GM18907 (cell line): ENCODE data around the gene ABR.
"Not testable (repeated sequence)": the region's sequence is repeated elsewhere in the genome, so short reads cannot be mapped to it uniquely, and the experiment has no call there.

ENCODE experiments used
- ATAC-seq: cut with Tn5 transposase; IDR thresholded peaks from one replicate; pipeline ENCODE4 v1.9.1; 2021; ENCODE audit warnings: mild to moderate bottlenecking, moderate library complexity; ENCODE audit not compliant: unreplicated experiment

ABR gene

DNA sequence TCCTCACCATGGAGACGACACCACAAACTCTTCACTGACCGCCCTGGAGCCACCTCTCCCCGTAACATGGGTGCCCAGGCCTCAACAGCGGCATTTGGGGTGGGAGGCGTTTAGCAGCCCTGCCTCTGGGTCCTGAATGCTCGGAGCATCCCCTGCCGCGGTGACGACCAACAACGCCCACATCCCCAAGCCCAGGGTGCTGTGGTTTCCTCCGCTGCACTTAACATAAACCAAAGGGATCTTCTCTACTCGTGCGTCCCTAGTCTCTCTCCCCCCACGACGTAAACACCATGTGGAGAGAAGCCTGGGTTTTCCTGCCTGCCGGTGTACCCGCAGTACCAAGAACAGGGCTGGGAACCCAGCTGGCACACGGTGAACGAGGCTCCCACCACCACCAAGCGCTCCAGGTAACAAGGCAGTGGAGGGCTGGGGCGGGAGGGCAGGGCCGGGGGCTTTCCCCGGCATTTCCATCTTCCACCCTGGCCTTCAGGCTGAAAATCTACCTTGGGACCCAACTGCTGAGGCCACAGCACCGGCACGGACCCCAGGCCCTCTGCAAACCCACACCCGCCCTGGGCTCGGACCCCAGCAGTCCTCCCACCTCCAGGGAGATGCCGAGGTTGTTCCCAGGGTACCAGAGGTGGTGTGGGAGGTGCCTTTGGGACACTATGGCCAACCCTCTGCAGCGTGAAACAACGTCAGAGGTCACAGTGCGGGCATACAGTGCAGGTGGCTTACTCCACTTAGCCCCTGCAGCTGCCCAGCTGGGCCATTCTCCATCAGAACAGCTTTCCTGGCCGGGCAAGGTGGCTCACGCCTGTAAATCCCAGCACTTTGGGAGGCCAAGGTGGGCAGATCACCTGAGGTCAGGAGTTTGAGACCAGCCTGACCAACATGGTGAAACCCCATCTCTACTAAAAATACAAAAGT is 128.5 kb downstream of the ABR start:
- no peak for ATAC-seq

DNA sequence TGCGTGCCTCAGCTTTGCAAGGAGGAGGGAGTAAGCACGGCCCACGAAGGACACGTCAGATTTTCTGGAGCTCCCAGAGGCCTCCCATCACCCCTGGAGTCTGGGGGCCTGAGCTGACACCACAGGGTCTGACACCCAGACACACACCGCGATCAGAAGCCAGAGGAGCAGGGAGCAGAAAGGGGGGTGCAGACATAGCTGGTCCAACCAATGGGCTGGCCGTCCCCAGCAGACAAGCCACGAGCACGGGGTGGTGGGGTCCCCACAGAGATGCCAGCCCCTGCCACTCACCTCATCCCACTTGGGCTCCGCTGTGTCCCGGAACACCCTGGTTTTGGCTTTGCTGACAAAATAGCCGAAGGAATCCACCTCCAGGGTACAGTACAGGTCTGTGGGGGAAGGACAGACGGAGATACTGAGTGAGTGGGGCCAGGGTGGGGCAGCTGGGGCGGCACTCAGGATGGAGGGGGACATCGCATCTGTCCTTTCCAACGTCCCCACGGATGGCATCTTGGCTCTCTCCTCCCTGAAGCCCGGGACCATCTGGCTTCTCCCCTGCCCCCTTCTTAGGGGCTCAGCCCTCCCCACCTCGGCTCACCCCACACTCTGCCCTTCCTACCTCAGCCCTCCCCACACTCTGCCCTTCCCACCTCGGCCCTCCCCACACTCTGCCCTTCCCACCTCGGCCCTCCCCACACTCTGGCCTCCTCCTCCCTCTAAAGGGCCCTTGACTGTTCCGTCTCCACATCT is 129.4 kb downstream of the ABR start:
- ATAC-seq = no peak

DNA sequence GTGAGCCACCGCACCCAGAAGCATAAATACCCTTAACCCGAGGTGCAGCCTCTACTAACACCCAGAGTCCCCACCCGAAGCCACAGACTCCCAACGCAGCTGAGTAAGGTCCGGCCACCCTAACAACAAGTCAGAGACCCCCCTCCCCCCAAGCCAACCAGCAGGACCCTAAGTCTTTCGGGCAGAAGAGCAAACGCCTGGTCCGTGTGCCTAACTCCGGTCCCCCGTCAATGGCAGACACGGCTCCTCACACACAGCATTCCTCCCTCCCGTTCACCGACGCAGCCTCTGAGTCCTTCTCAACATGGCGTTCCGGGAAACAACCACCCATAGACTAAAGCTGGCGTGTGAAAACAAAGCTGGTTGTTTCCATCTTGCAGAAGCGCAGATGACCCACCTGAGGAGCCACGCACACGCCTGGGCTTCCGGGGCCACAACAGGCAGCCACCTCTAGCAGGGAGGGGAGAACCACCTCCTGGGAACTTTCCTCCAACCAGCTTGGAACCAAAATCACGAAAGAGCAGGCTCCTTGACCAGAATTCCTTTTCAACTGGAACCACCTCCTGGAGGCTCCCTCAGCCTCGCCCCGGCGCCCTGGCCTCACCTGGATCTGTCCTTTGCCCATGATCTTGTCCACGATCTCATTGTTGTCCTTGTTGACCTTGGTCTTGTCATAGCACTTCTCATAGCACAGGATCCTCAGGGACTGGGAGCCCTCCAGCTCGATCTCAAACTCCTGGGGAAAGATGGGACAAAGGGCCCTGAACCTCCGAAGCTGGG is 130.1 kb downstream of the ABR start:
- ATAC-seq = no peak

DNA sequence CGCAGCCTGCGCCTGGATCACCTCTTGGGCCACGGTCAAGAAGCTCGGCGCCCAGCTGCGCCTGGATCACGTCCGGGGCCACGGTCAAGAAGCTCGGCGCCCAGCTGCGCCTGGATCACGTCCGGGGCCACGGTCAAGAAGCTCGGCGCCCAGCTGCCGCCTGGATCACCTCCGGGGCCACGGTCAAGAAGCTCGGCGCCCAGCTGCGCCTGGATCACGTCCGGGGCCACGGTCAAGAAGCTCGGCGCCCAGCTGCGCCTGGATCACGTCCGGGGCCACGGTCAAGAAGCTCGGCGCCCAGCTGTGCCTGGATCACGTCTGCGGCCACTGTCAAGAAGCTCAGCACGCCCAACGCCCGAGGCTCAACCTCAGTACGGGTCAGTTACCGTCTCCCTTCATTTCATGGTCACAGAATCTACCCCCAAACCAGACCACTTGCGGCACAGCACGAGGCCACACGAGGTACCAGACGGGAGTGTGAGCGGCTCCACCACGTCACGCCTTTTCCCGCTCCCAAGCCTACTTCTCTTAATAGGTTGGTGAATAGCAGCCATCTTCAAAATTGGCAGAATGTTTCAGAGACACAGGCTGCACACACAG is 131.2 kb downstream of the ABR start:
- ATAC-seq = not testable (repeated sequence)

DNA sequence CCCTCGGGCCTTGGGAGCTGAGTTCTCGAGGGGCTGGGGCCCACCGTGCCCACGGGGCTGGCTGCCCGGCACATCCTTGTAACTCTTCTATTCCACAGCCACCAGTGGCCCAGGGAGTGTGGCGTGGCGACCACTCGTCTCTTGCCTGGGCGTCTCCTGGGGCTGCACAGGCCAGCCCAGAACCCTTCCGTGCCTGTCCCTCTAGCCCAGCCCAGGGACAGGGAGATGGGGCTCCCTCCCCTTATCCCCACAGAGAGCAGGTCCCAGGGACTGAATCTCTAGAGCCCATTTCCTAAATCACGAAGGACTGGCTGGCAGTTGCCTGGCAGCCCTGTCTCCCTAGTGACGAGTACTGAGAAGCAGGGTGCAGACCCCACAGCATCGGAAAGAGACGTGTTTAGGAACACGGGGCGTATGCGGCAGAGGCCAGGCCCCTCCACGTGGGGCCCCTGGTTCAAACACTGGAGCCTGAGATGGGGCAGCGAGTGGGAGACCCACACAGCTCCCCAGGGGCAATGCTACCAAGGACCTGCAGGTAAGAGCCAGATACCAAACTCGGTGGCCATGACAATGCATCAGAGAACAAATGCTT is 131.8 kb downstream of the ABR start:
- ATAC-seq = no peak

DNA sequence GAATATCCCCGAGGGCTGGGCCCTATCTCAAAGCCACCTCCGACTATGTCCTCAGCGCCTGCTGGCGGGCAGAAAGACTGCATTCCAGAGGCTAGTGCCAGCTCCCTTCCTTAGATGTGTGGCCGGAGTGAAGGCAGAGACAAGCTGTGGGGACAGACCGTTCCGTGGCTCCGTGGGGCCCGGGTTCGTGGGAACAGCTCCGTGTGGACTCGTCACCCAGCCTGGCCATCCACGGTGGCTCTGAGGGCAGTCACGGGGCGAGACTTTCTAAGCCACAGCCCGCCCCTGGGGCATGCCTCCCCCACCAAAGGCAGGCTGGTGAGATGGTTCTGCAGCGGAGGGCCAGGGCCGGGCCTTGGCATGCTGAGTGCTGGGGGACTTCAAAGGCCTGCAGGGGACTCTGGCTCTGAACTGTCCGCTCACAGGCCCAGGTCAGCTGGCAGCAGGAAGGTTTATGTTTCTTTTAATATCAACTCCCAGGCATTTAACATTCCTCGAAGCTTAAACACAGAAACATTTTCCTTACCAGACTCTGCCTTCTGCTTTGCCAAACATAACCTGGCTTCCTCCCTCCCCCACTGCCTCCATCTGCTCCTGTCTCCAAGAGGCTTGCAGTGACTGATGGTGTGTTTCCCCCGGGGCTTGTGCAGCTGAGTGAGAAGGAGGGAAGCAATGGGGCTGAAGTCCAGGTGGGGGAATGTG is 132.5 kb downstream of the ABR start:
- no peak for ATAC-seq

DNA sequence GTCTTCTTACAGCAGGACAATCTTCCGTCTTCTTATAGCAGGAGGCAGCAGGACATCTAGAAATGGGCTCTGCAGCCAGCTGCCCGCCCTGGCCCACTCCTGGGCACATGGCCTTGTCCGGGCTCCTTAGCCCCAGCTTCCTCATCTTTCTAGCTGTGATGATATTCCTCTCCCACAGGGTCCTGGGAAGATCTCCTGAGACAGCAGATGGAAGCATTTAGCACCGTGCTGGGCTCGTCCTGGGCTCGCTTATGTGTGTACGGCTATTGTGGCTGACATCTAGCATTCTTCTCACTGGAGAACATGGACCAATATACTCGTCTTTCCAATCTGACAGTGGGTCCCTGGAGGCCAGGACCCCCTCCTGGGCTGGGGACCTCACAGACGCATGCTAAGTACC is 134.3 kb downstream of the ABR start:
- no peak for ATAC-seq

DNA sequence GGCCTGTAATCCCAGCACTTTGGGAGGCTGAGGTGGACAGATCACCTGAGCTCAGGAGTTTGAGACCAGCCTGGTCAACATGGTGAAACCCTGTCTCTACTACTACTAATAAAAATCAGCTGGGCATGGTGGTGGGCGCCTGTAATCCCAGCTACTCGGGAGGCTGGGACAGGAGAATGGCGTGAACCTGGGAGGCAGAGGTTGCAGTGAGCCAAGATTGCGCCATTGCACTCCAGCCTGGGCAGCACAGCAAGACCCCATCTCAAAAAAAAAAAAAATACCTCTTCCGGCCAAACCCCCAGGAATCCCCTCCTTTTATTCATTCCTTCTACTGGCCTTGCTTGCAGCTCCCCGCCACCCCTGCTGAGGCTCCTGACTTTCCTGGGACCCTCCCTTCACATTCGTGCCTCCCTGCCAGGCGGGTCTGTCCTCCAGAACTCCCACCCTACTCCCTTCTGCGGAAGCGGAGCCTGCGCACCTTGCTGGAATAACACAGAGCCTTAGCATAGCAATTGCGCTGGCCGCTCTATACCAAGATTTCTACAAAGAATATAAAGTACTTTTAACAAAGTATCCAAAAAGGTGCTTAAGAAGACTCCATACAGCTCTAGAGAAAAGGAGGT is 135.3 kb downstream of the ABR start:
- ATAC-seq = not testable (repeated sequence)

DNA sequence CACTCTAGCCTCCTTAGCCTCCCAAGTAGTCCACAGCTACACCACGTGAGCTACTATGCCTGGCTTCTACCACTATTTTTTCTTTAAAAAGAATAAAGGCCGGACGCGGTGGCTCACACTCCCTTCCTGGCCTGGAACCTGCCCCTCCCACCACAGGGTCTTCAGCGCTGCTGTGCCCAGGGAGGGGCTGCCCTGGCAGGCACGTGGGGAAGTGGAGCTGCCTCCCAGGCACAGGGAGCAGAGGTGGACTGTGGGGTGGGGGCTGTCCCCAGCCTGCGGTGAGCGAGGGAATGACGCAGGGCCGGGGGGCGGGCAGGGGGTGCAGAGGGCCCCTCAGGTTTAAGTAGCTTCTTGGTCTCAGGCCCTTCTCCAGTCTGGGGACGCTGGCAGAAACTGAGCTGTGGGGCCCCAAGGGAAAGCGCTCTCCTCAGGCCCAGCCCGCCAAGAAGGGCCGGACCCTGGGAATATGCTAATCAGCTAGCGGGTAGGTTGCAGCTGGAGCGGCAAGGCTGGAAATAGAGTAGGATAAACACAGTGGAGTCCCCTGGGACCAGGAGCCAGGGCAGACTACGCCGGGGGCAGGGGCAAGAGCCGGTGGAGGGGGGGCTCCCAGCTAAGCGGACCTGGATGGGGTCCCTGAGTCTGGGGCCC is 136.1 kb downstream of the ABR start:
- ATAC-seq = no peak

DNA sequence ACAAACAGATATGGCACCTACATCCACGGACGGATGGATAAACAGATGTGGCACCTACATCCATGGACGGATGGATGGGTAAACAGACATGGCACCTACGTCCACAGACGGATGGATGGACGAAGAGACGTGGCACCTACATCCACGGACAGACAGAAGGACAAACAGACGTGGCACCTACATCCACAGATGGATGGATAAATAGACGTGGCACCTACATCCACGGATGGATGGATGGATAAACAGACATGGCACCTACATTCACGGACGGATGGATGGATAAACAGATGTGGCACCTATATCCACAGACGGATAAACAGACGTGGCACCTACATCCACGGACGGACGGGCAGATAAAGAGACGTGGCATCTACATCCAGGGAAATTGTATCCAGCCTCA is 137.3 kb downstream of the ABR start:
- ATAC-seq = no peak

DNA sequence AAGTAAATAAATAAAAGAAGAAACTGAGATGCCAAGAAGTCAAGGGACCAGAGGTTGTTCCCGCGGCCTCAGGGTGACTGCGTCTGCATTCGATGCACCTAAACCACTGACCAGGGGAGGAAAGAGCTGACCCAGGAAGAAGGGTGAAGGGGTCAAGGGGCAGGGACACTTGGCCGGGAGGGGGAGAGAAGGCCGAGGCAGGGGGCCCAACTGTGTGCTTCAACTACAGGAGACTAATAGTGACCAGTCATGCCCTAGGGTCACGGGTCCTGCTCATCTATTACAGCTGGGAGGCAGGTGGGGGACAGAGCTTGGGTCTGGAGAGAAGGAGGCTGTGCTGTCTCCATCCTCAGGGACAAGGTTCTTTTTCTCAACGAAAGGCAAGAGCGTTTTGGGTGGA is 138.0 kb downstream of the ABR start:
- no peak for ATAC-seq

DNA sequence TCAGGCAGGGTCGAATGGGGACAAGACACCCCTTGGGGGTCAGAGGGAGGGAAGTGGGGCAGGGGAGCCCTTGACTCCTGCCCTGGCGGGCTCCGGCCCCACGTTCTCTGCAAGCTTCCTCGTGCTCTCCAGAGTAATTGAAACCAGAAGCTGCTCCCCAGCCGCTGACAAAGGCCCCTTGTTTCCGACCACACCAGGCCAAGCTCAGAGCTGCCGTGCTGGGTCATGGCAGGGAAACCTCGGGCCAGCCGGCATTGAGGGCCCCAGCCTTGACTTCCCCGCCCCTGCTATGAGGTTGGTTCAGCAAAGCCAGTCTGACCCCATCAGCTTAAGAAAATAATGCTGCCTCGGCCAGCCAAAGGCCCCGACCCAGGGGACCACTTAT is 139.6 kb downstream of the ABR start:
- ATAC-seq = no peak

DNA sequence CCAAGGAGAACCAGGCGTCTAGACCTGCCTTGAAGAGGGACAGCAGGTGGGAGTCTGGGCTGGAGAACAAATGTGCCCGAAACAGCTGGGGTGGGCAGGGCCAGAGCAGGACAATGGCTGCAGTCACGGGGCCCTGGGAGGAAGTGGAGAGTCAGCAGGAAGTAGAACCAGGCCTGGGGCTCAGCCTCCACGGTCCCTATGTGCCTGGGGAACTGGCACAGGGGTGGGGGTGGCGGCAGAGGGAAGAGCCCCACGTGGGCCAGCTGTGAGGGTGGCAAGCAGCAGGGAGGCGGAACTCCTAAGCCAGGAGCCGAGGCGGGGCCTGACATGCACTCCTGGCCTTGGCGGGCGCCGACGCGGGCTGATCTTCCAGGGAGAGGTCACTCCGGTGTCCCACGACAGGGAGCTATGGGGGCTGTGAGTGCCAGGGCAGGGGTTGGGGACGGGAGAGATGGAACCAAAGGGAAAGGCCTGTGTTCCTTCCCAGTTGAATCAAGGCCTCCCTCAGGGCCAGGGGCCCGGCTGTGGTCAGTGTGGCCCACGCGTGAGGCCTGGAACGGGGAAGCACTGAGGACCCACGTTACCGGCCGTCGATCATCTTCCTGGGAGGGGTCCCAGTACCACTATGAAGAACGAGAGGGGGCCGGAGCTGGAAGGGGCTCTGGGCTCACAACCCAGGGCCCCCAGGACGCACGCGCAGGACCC is 140.1 kb downstream of the ABR start:
- ATAC-seq = no peak

DNA sequence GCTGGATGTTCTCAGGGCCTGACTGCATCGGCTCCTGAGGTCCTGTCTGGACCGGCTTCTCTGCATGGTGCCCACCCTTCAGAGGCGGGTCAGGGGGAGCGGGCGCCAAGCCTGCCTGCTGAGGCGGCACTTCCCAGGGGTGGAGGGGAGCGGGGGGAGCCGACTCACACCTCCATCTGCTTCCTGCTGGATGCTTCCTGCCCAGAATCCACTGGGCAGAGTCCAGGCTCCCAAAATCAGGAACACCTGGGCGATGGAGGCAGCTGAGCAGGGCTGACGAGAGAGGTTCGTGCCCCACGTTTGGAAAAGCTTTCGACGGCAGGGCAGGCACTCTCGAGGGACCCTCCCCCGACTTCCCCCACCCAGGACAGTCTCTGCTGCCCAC is 140.7 kb downstream of the ABR start:
- ATAC-seq = no peak

DNA sequence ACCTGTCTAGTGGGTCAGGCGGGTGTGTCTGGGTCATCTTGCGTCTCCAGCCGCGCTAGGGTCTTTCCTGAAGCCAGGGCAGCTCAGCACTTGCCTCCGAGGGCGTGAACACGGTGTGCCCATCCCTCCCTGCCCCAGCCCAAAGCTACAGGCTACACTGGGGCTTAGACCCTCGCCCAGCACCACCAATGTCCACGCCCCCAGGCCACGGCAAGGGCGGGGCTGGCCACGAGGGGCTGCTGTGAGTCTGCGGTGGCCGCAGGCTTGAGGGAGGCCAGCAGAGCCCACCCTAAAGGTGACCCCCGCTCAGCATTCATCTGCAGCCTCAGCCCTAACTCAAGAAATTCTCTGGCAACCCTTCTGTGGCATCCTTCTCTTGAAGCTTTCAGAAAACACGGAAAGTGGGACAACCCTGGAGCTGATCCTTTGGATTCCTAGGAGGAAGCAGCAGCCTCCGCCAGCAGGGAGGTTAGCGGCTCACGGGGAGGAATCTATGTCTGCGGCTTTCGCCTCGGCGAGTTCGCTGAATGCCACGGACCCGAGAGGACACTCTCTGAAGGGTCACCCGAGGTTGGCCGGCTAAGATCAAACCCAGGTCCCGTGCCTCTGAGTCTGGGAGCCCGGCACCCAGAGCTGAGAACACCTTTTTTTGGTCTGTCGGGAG is 141.2 kb downstream of the ABR start:
- no peak for ATAC-seq

DNA sequence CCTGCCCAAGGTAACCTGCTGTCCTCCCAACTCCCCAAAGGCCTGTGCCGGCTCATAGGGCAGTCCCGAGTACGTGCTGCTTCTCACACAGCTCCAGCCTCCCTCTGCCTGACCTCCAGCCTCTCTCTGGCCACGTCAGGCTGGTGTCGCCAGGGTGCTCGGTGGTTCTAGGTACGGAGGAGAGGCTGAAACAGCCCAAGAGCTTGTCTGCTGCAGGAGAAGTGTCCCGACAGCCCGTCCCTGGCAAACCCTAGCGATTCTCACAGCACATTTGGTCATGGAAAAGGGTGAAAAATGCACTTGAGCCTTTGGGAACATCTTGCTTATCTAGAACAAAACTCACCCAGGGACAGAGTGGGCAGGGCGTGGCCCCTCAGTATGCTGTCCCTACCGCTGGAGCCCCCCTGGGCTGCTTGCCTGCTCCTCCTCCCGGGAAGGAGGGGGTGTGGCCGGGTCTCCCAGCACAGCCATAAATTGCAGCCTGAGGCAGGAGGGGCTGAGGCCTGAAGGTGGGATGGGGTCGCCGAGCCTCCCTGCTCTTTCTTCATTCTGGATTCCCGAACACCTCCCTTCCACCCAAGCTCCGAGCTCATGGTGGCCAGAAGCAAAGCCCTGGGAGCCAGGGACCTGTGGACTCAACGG is 142.4 kb downstream of the ABR start:
- ATAC-seq = no peak

DNA sequence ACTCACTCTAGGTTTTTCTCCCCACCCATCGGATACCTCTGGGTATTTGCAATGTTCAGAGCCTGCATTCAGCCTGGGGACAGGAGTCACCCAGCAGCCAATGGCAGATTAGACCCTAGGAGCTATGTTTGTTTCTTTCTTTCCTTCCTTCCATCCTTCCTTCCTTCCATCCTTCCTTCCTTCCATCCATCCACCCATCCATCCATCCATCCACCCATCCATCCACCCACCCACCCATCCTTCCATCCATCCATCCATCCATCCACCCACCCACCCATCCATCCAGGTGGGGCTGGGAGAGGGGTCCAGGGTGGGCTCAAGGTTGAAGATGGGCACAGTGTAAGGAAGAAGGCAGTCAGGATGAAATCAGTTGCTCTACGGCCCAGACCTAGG is 142.9 kb downstream of the ABR start:
- no peak for ATAC-seq
